Trophoblast cell (in vitro differentiated cells and primary cell): ENCODE data around the gene KREMEN1.

Source experiments
- DNase-seq, 2 donors: peaks; one replicate each; pipeline ENCODE4 v3.0.0-alpha.2; 2016
- H2AFZ ChIP-seq: 2 replicates; pipeline ENCODE4 v1.6.1; 2013; ENCODE audit warnings: low read length, moderate library complexity, mild to moderate bottlenecking; ENCODE audit not compliant: insufficient read depth, poor library complexity
- H2AK5ac ChIP-seq: 2 replicates; pipeline ENCODE4 v1.6.1; 2013; ENCODE audit warnings: mild to moderate bottlenecking, low read length
- H2BK120ac ChIP-seq: 2 replicates; pipeline ENCODE4 v1.6.1; 2013; ENCODE audit warnings: low read length, mild to moderate bottlenecking, moderate library complexity; ENCODE audit not compliant: insufficient read depth, poor library complexity
- H2BK12ac ChIP-seq: 2 replicates; pipeline ENCODE4 v1.6.1; 2013; ENCODE audit warnings: mild to moderate bottlenecking, low read length, moderate library complexity
- H2BK5ac ChIP-seq: 2 replicates; pipeline ENCODE4 v1.6.1; 2013; ENCODE audit warnings: low read length, low read depth, moderate library complexity, mild to moderate bottlenecking; ENCODE audit not compliant: poor library complexity
- H3K14ac ChIP-seq: 2 replicates; pipeline ENCODE4 v1.6.1; 2013; ENCODE audit warnings: mild to moderate bottlenecking, low read length
- H3K18ac ChIP-seq: 2 replicates; pipeline ENCODE4 v1.6.1; 2013; ENCODE audit warnings: mild to moderate bottlenecking, low read length
- H3K23ac ChIP-seq: 2 replicates; pipeline ENCODE4 v1.6.1; 2013; ENCODE audit warnings: low read length
- H3K27ac ChIP-seq: 2 replicates; pipeline ENCODE4 v1.5.1; 2013; ENCODE audit warnings: low read depth, mild to moderate bottlenecking, inconsistent platforms, low read length, moderate library complexity
- H3K27me3 ChIP-seq: 2 replicates; pipeline ENCODE4 v1.6.1; 2013; ENCODE audit warnings: inconsistent platforms, mild to moderate bottlenecking, low read length, moderate library complexity; ENCODE audit not compliant: insufficient read depth
- H3K36me3 ChIP-seq, 2 experiments: 1 replicate in 1 of 2; 2 replicates in 1 of 2; pipeline ENCODE4 v1.6.1; 2013; ENCODE audit warnings: low read length in 2 of 2, mild to moderate bottlenecking in 2 of 2, moderate library complexity in 1 of 2; ENCODE audit not compliant: insufficient read depth in 2 of 2, control insufficient read depth in 1 of 2
- H3K4ac ChIP-seq: 2 replicates; pipeline ENCODE4 v1.6.1; 2013; ENCODE audit warnings: low read depth, mild to moderate bottlenecking, low read length, moderate library complexity
- H3K4me1 ChIP-seq, 2 experiments: 1 replicate in 1 of 2; 2 replicates in 1 of 2; pipeline ENCODE4 v1.6.1; 2013; ENCODE audit warnings: low read length in 2 of 2, mild to moderate bottlenecking in 2 of 2, moderate library complexity in 1 of 2; ENCODE audit not compliant: insufficient read depth in 2 of 2, control insufficient read depth in 1 of 2
- H3K4me2 ChIP-seq: 2 replicates; pipeline ENCODE4 v1.6.1; 2013; ENCODE audit warnings: inconsistent platforms, mild to moderate bottlenecking, low read length, moderate library complexity
- H3K4me3 ChIP-seq: 2 replicates; pipeline ENCODE4 v1.5.1; 2013; ENCODE audit warnings: mild to moderate bottlenecking, low read depth, low read length, inconsistent platforms
- H3K79me1 ChIP-seq: one replicate; pipeline ENCODE4 v1.6.1; 2013; ENCODE audit warnings: low read length
- H3K79me2 ChIP-seq: 2 replicates; pipeline ENCODE4 v1.6.1; 2013; ENCODE audit warnings: low read length, mild to moderate bottlenecking; ENCODE audit not compliant: control insufficient read depth, insufficient read depth, poor library complexity
- H3K9ac ChIP-seq: 2 replicates; pipeline ENCODE4 v1.6.1; 2013; ENCODE audit warnings: mild to moderate bottlenecking, low read length
- H3K9me3 ChIP-seq: 2 replicates; pipeline ENCODE4 v1.6.1; 2013; ENCODE audit warnings: low read depth, mild to moderate bottlenecking, control low read depth, inconsistent platforms, low read length; ENCODE audit not compliant: insufficient read depth
- H4K12ac ChIP-seq: 2 replicates; pipeline ENCODE4 v1.6.1; 2013; ENCODE audit warnings: low read depth, mild to moderate bottlenecking, low read length, moderate library complexity
- H4K8ac ChIP-seq: 2 replicates; pipeline ENCODE4 v1.6.1; 2013; ENCODE audit warnings: low read depth, mild to moderate bottlenecking, low read length, moderate library complexity
- H4K91ac ChIP-seq: one replicate; pipeline ENCODE4 v1.6.1; 2013; ENCODE audit warnings: low read depth, mild to moderate bottlenecking, low read length, moderate library complexity
- WGBS: extraction: QIAGEN DNeasy Blood & Tissue Kit; methylation state at CpG from one replicate; pipeline ENCODE4 v1.1.7; 2013; ENCODE audit warnings: missing lambda C conversion rate; ENCODE audit not compliant: insufficient read length, insufficient coverage; ENCODE audit errors: extremely low coverage; 5-methylcytosine and 5-hydroxymethylcytosine counted together

KREMEN1 gene

GRCh38 chr22:29088809-29089208 is 16.0 kb downstream of the KREMEN1 start:
- Histone ChIP-seq H2BK12ac (no peak overlapping the region), H3K9me3 (no peaks in the 10 kb centered on the region), H4K91ac (no peak overlapping the region), H3K9ac (no peak overlapping the region), H4K8ac (no peak overlapping the region), H3K79me1 (no peaks in the 10 kb centered on the region), H3K27ac (no peak overlapping the region), H3K18ac (no peak overlapping the region), H3K4me2 (no peak overlapping the region), H3K4me1 (no peaks in the 10 kb centered on the region), H3K23ac (no peak overlapping the region), H3K36me3 (no peaks in the 10 kb centered on the region), H2AK5ac (no peak overlapping the region), H4K12ac (no peak overlapping the region), H3K4ac (no peak overlapping the region), H3K27me3 (no peaks in the 10 kb centered on the region), H2AFZ (no peak overlapping the region), H3K14ac (no peak overlapping the region), H2BK5ac (no peak overlapping the region), H3K4me3 (no peak overlapping the region), H2BK120ac (no peak overlapping the region), H3K79me2 (no peaks in the 10 kb centered on the region)
- no CpG with 5 or more reads among the region's 3 CpGs for WGBS
- no peak for DNase-seq

- H3K4me1 ChIP-seq, result no peaks in the 10 kb centered on the region
- no peaks in the 10 kb centered on the region for H3K79me2 ChIP-seq
- no peak for DNase-seq
- no peak overlapping the region for H3K14ac ChIP-seq
- no peaks in the 10 kb centered on the region for H3K27me3 ChIP-seq
- H2BK12ac ChIP-seq, result no peak overlapping the region
- H3K36me3 ChIP-seq, result no peaks in the 10 kb centered on the region
- H3K23ac ChIP-seq, result no peak overlapping the region
- no peak overlapping the region for H2AK5ac ChIP-seq
- H2AFZ ChIP-seq, result no peak overlapping the region
- no peaks in the 10 kb centered on the region for H3K9me3 ChIP-seq
- H4K12ac ChIP-seq, result no peak overlapping the region
- no peak overlapping the region for H3K4me3 ChIP-seq
- no peak overlapping the region for H4K91ac ChIP-seq
- no peak overlapping the region for H2BK120ac ChIP-seq
- no peaks in the 10 kb centered on the region for H3K79me1 ChIP-seq
- no peak overlapping the region for H3K9ac ChIP-seq
- no peak overlapping the region for H3K18ac ChIP-seq
- H3K4ac ChIP-seq, result no peak overlapping the region
- no peak overlapping the region for H4K8ac ChIP-seq
- H3K27ac ChIP-seq, result no peak overlapping the region
- H3K4me2 ChIP-seq, result no peak overlapping the region
- WGBS, result no CpG with 5 or more reads among the region's 3 CpGs
- no peak overlapping the region for H2BK5ac ChIP-seq
Measured at GRCh38 chr22:29089507-29089906, 16.7 kb downstream of the KREMEN1 start.

GRCh38 chr22:29090039-29090438 is 17.2 kb downstream of the KREMEN1 start:
- Histone ChIP-seq H3K27me3 (no peaks in the 10 kb centered on the region), H3K23ac (no peak overlapping the region), H3K27ac (no peak overlapping the region), H3K79me1 (no peaks in the 10 kb centered on the region), H4K91ac (no peak overlapping the region), H3K9me3 (no peaks in the 10 kb centered on the region), H3K18ac (no peak overlapping the region), H3K4me3 (no peak overlapping the region), H2BK120ac (no peak overlapping the region), H2AFZ (no peak overlapping the region), H2BK12ac (no peak overlapping the region), H3K36me3 (no peaks in the 10 kb centered on the region), H2AK5ac (no peak overlapping the region), H4K8ac (no peak overlapping the region), H3K9ac (no peak overlapping the region), H3K4me2 (no peak overlapping the region), H3K79me2 (no peaks in the 10 kb centered on the region), H4K12ac (no peak overlapping the region), H2BK5ac (no peak overlapping the region), H3K4me1 (no peaks in the 10 kb centered on the region), H3K4ac (no peak overlapping the region), H3K14ac (no peak overlapping the region)
- no peak for DNase-seq
- no CpG with 5 or more reads among the region's 3 CpGs for WGBS

GRCh38 chr22:29092243-29092642 is 19.4 kb downstream of the KREMEN1 start:
- no CpG with 5 or more reads among the region's 4 CpGs for whole genome bisulfite sequencing
- no peak overlapping the region for H4K8ac ChIP-seq

More at GRCh38 chr22:29092243-29092642, 19.4 kb downstream of the KREMEN1 start:
- Histone ChIP-seq H3K27ac (no peak overlapping the region), H3K18ac (no peak overlapping the region), H2BK5ac (no peak overlapping the region), H3K9ac (no peak overlapping the region), H2AFZ (no peak overlapping the region), H3K14ac (no peak overlapping the region), H2BK12ac (no peak overlapping the region), H3K4me1 (peaks cover 3% of the 10 kb centered on the region in 2 experiments), H3K4me3 (no peak overlapping the region), H3K79me1 (no peaks in the 10 kb centered on the region), H3K36me3 (no peaks in the 10 kb centered on the region), H3K4ac (no peak overlapping the region), H3K23ac (no peak overlapping the region), H3K27me3 (no peaks in the 10 kb centered on the region), H3K79me2 (no peaks in the 10 kb centered on the region), H3K9me3 (no peaks in the 10 kb centered on the region), H4K12ac (no peak overlapping the region), H2BK120ac (no peak overlapping the region), H2AK5ac (no peak overlapping the region), H4K91ac (no peak overlapping the region), H3K4me2 (no peak overlapping the region)
- DNase-seq, result no peak
